Sigmoid colon (tissue), 7 donors: Measurements from ENCODE around the gene SUMO3. TPM values are rescaled to one million over a fixed set of nuclear protein-coding genes. Genes with fewer than 3 reads are reported as not detected.
A peak's percentile ranks its signal among the peaks of the same experiment; 100 is the strongest.

Experiments
- DNase-seq: peaks from one replicate; pipeline ENCODE4 v3.0.0-alpha.2; 2019
- H3K27ac ChIP-seq, 4 donors: fragments of 200-600 bp; sonication (generic); one replicate each; pipeline ENCODE4 v1.5.1; 2016 to 2019; ENCODE audit warnings: mild to moderate bottlenecking in 1 of 4
- H3K27me3 ChIP-seq, 3 donors: fragments of 200-600 bp; sonication (generic); one replicate each; pipeline ENCODE4 v1.5.1; 2019; ENCODE audit warnings: mild to moderate bottlenecking in 1 of 3
- H3K36me3 ChIP-seq, 4 donors: fragments of 200-600 bp; sonication (generic); one replicate each; pipeline ENCODE4 v1.5.1; 2016 to 2019
- H3K4me1 ChIP-seq, 4 donors: fragments of 200-600 bp; sonication (generic); one replicate each; pipeline ENCODE4 v1.5.1; 2017 to 2019
- H3K4me3 ChIP-seq, 4 donors: fragments of 200-600 bp; sonication (generic); one replicate each; pipeline ENCODE4 v1.5.1; 2017 to 2019; ENCODE audit warnings: mild to moderate bottlenecking in 2 of 4, moderate library complexity in 1 of 4
- H3K9me3 ChIP-seq, 4 donors: fragments of 200-600 bp in 3 of 4; sonication (generic) in 3 of 4; one replicate each; pipeline versions ENCODE4 v1.5.1 to v1.6.1; 2013 to 2019
- CTCF ChIP-seq, 4 experiments: fragments of 450-650 bp in 3 of 4; fragments of 200-600 bp in 1 of 4; IDR thresholded peaks; one replicate each; pipeline ENCODE4 v1.5.1; 2016 to 2019; ENCODE audit warnings: antibody characterized with exemption in 4 of 4, mild to moderate bottlenecking in 3 of 4, moderate library complexity in 2 of 4
- EP300 ChIP-seq, 4 donors: sonication (generic); formaldehyde crosslinking; IDR thresholded peaks; one replicate each; pipeline ENCODE4 v1.6.1; 2017; ENCODE audit warnings: antibody characterized with exemption in 4 of 4
- POLR2A ChIP-seq, 2 donors: fragments of 450-650 bp; IDR thresholded peaks; one replicate each; pipeline ENCODE4 v1.6.1; 2016; ENCODE audit warnings: antibody characterized with exemption in 2 of 2, mild to moderate bottlenecking in 2 of 2, moderate library complexity in 2 of 2
- POLR2AphosphoS5 ChIP-seq, 4 donors: sonication (generic); formaldehyde crosslinking; IDR thresholded peaks; one replicate each; pipeline ENCODE4 v1.6.1; 2017; ENCODE audit warnings: antibody characterized with exemption in 4 of 4
- WGBS, 2 donors: extraction: QIAGEN DNeasy Blood & Tissue Kit; methylation state at CpG; one replicate each; pipeline ENCODE4 v1.1.7; 2013; 5-methylcytosine and 5-hydroxymethylcytosine counted together
- intact Hi-C: fragments of 100-400 bp; cut with DNase I; formaldehyde crosslinking; loops from one replicate; pipeline ENCODE4 v1.15.1; 2023
- polyA plus RNA-seq, 3 donors: library from polyadenylated mRNA; stranded (reverse); fragments of 200-250 nt; gene quantifications; one replicate each; pipeline ENCODE4 v1.2.3, GENCODE V29; 2013
- total RNA-seq, 4 donors: library from RNA; depleted of rRNA; stranded (reverse); fragments of >200 nt; gene quantifications; one replicate each; pipeline ENCODE4 v1.1.0, GENCODE V29; 2016
- donor health status: healthy with polysubstance abuse.
- donor health status: Bipolar disorder and iron deficiency.
- donor health status: healthy.

Gene SUMO3
- total and polyA plus RNA-seq, 7 donors: 52.4 to 104 (median 60.1) TPM

- TF ChIP-seq POLR2AphosphoS5 (IDR thresholded peaks at IDR 0.05) (no peak), POLR2A (IDR thresholded peaks at IDR 0.05) (no peak), CTCF (IDR thresholded peaks at IDR 0.05) (no peak), EP300 (IDR thresholded peaks at IDR 0.05) (no peak)
- no peaks in the 10 kb centered on the region for H3K36me3 ChIP-seq
- 72 to 95% methylated on average over 3 of the region's 3 CpGs for WGBS, 2 donors
- H3K27ac ChIP-seq: no peak overlapping the region
- peaks cover 0 to 40% (median 17%) of the 10 kb centered on the region in 4 donors for H3K4me1 ChIP-seq
- no peak overlapping the region for H3K4me3 ChIP-seq
- no peaks in the 10 kb centered on the region for H3K9me3 ChIP-seq
- H3K27me3 ChIP-seq: no peaks in the 10 kb centered on the region
- intact Hi-C loops: loop anchor here (5.0 kb wide), 1 partner anchor 448 kb away; no protein-coding TSS in a partner anchor
- no peak for DNase-seq
Observed at GRCh38 chr21:44790368-44790767, 27.5 kb downstream of the SUMO3 start.

- no peak for TF ChIP-seq CTCF (IDR thresholded peaks at IDR 0.05)
- no peak for DNase-seq
- no peaks in the 10 kb centered on the region for H3K27me3 ChIP-seq
- WGBS, 2 donors: 30 to 67% methylated on average over 1 of the region's 1 CpG
- H3K4me1 ChIP-seq: peaks cover 0 to 45% (median 18%) of the 10 kb centered on the region in 4 donors
- H3K27ac ChIP-seq: no peak overlapping the region
- intact Hi-C loops: loop anchor here (5.0 kb wide), 1 partner anchor 448 kb away; no protein-coding TSS in a partner anchor
- H3K36me3 ChIP-seq: no peaks in the 10 kb centered on the region
- no peaks in the 10 kb centered on the region for H3K9me3 ChIP-seq
- H3K4me3 ChIP-seq: no peak overlapping the region
Observed at GRCh38 chr21:44789880-44790279, 28.0 kb downstream of the SUMO3 start.

GRCh38 chr21:44785620-44786335 is 32.1 kb downstream of the SUMO3 start:
- H3K27me3 ChIP-seq: no peaks in the 10 kb centered on the region
- H3K4me3 ChIP-seq: no peak overlapping the region
- no peaks in the 10 kb centered on the region for H3K9me3 ChIP-seq
- no peak for TF ChIP-seq POLR2AphosphoS5 (IDR thresholded peaks at IDR 0.05)
- no peak for TF ChIP-seq EP300 (IDR thresholded peaks at IDR 0.05)
- TF ChIP-seq CTCF (IDR thresholded peaks at IDR 0.05): no peak
- no peak for TF ChIP-seq POLR2A (IDR thresholded peaks at IDR 0.05)
- intact Hi-C loops: no loop called here
- peak overlapping the region in 1 of 4 donors; percentile 40 for H3K27ac ChIP-seq
- DNase-seq: no peak
- H3K36me3 ChIP-seq: peaks cover 0 to under 1% (median 0%) of the 10 kb centered on the region in 4 donors
- WGBS, 2 donors: 79 to 82% methylated on average over 13 of the region's 13 CpGs
- H3K4me1 ChIP-seq: peaks cover 0 to 25% (median 13%) of the 10 kb centered on the region in 4 donors

- intact Hi-C loops: no loop called here
- Histone ChIP-seq H3K4me1 (peaks cover 0 to 22% (median 19%) of the 10 kb centered on the region in 4 donors), H3K27me3 (no peaks in the 10 kb centered on the region), H3K36me3 (peaks cover 0 to 5% (median 0%) of the 10 kb centered on the region in 4 donors), H3K4me3 (no peak overlapping the region), H3K27ac (no peak overlapping the region), H3K9me3 (no peaks in the 10 kb centered on the region)
- no peak for DNase-seq
- TF ChIP-seq POLR2AphosphoS5 (IDR thresholded peaks at IDR 0.05): no peak
- no peak for TF ChIP-seq CTCF (IDR thresholded peaks at IDR 0.05)
- TF ChIP-seq POLR2A (IDR thresholded peaks at IDR 0.05): no peak
- no peak for TF ChIP-seq EP300 (IDR thresholded peaks at IDR 0.05)
- 97 to 98% methylated on average over 6 of the region's 6 CpGs for WGBS, 2 donors
Observed at GRCh38 chr21:44784810-44785209, 33.1 kb downstream of the SUMO3 start.
